LNCaP clone FGC (cell line): Measurements from ENCODE around the gene NTNG1.

Experiments
- DNase-seq: peaks from one replicate; pipeline ENCODE4 v3.0.0-alpha.2; 2011; ENCODE audit warnings: low read depth
- H3K4me3 ChIP-seq: 2 replicates; pipeline ENCODE4 v1.5.1; 2011; ENCODE audit warnings: mild to moderate bottlenecking, low read depth, low read length, control low read depth
- CTCF ChIP-seq: IDR thresholded peaks from 2 replicates; pipeline ENCODE4 v1.5.1; 2012; ENCODE audit warnings: mild to moderate bottlenecking; ENCODE audit not compliant: control insufficient read depth, insufficient read depth; ENCODE audit errors: extremely low read depth

NTNG1 gene

GRCh38 chr1:107443860-107444259, 303.0 kb downstream of the NTNG1 start:
- no peak for TF ChIP-seq CTCF
- DNase-seq, result no peak
- no peak overlapping the region for H3K4me3 ChIP-seq

- no peak for TF ChIP-seq CTCF
- DNase-seq, result no peak
- H3K4me3 ChIP-seq, result no peak overlapping the region
Measured at GRCh38 chr1:107444302-107444701, 303.5 kb downstream of the NTNG1 start.

- DNase-seq, result no peak
- no peak overlapping the region for H3K4me3 ChIP-seq
- no peak for TF ChIP-seq CTCF
Measured at GRCh38 chr1:107449326-107449725, 308.5 kb downstream of the NTNG1 start.

- no peak for DNase-seq
- TF ChIP-seq CTCF, result no peak
- H3K4me3 ChIP-seq, result no peak overlapping the region
Measured at GRCh38 chr1:107450899-107451664, 310.2 kb downstream of the NTNG1 start.

- H3K4me3 ChIP-seq, result no peak overlapping the region
- TF ChIP-seq CTCF, result no peak
- no peak for DNase-seq
Measured at GRCh38 chr1:107451715-107452114, 310.9 kb downstream of the NTNG1 start.

- no peak overlapping the region for H3K4me3 ChIP-seq
- no peak for DNase-seq
Measured at GRCh38 chr1:107454791-107455190, 314.0 kb downstream of the NTNG1 start.

More at GRCh38 chr1:107454791-107455190, 314.0 kb downstream of the NTNG1 start:
- TF ChIP-seq CTCF, result no peak
